Measurements from ENCODE around the gene ZNF423. TPM values are rescaled to one million over a fixed set of nuclear protein-coding genes. Genes with fewer than 3 reads are reported as not detected.

The ZNF423 gene
- total and polyA plus RNA-seq, 9 of the 15 experiments (the other 6 are each of a cell fraction or from before 2014, with no cell fraction given) = not detected

DNA sequence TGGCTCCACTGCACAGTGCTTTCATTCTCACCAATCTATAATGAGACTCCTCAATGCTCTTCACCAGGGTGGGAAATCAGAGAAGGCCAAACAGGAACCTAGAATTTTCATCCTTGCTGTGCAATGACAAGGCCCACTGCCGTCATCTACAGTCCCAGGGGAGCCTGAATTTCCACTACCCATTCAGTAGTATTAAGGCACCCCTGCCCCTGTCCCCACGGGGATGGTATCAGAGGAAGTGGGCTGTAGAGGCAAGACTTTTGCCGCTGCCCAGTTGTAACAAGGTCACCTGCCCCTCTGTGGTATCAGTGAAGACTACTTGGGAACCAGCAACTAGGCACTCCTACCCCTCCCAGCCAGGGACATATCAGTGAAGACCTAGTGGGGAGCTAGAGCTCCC, 377.8 kb downstream of the ZNF423 start:
- CTCF ChIA-PET (ENCODE audit: low intra/inter-chr PET ratio) = no interaction called here

More for the DNA sequence above, 377.8 kb downstream of the ZNF423 start:
- in situ Hi-C loops (cut with MboI) = no loop called here
- H3K4me2 ChIP-seq (ENCODE audit: insufficient read depth, low read length) = no peak overlapping the region
- no peaks in the 10 kb centered on the region for H3K4me1 ChIP-seq (replicated peaks in 1 of 2; ENCODE audit: control insufficient read depth in 2 of 2, insufficient read depth in 2 of 2, low read length in 2 of 2)
- H3K36me3 ChIP-seq (ENCODE audit: control insufficient read depth, insufficient read depth, low read length) = no peaks in the 10 kb centered on the region
- ATAC-seq (no peak), DNase-seq (ENCODE audit: extremely low read depth in 1 of 4, low spot score in 3 of 4) (no peak), FAIRE-seq (no peak)
- no peak overlapping the region for H2AFZ ChIP-seq (ENCODE audit: low read depth, low read length)
- peaks cover 0 to 17% of the 10 kb centered on the region in 2 experiments; a peak in 1 of 5 replicates for H3K27me3 ChIP-seq (ENCODE audit: control insufficient read depth in 2 of 2, insufficient read depth in 2 of 2, low read length in 2 of 2)
- no peaks in the 10 kb centered on the region for H3K9me3 ChIP-seq (replicated peaks; ENCODE audit: control insufficient read depth, insufficient read depth, low read depth, low read length)
- intact Hi-C loops (cut with micrococcal nuclease) = no loop called here
- WGBS (ENCODE audit: insufficient coverage, low coverage, missing lambda C conversion rate) = 0% methylated on average over 3 of the region's 3 CpGs
- POLR2A ChIA-PET = no interaction called here
- H3K4me3 ChIP-seq = no peak overlapping the region
- 0 out of 2 replicates have a peak, but pooled peaks cover 5% of the 10 kb centered on the region for H4K20me1 ChIP-seq (replicated peaks; ENCODE audit: control insufficient read depth, insufficient read depth, low read length)
- no TSS peak for BruUV-seq (replicated peaks)
- H3K27ac ChIP-seq (ENCODE audit: extremely low read depth, low read depth, low read length) = no peak overlapping the region
- no peaks in the 10 kb centered on the region for H3K9me1 ChIP-seq (ENCODE audit: control insufficient read depth, insufficient read depth, low read length)
- TF ChIP-seq MAFF (IDR thresholded peaks at IDR 0.05; ENCODE audit: low read length) (no peak), MEF2D (tag; conservative IDR thresholded peaks at IDR 0.05; ENCODE audit: low read depth) (no peak), ZNF592 (IDR thresholded peaks at IDR 0.05) (no peak), U2AF2 (optimal IDR thresholded peaks at IDR 0.05; ENCODE audit: low read depth, low read length) (no peak)
- H3K79me2 ChIP-seq (ENCODE audit: control insufficient read depth, insufficient read depth, low read length) = no peaks in the 10 kb centered on the region
- H3K9ac ChIP-seq (ENCODE audit: insufficient read depth in 1 of 2, low read depth in 2 of 2, low read length in 2 of 2) = no peak overlapping the region
